Measurements from ENCODE around the gene SUSD1. TPM values are rescaled to one million over a fixed set of nuclear protein-coding genes. Genes with fewer than 3 reads are reported as not detected.

The SUSD1 gene
- total and polyA plus RNA-seq, 8 donors = 1.6 to 50.4 (median 21.1) TPM

DNA sequence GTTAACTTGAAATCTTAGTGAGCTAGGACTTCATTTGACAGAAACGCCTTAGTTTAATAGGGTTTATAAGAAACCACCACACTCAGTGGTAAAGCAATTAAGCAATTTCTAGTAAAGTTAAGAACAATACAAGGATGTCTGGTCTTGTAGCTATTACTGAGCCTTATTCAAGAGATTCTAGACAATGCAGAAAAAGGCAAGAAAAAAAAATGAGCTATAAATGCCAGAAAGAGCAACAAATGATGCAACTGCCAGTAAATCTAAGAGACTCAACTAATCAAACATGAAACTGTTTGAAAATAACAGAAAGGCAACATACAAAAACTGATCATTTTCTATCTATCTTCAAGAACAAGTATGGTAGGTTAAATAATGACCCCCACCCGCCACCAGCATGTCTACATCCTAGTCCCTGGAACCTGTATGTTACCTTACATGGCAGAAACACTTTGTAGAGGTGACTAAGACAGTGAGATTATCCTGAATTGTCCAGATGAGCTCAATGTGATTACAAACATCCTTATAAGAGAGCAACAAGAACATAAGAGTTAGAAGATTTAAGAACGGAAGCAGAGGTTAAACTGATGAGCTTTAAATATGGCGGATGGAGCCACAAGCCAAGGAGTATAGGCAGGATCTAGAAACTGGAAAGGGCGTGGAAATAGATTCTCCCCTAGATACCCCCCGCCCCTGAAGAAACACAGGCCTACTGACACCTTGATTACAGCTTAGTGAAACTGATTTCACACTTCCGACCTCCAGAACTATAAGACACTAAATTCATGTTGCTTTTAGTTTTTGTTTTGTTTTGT lies 93.0 kb downstream of the SUSD1 start:
- intact Hi-C loops (cut with DNase I; ENCODE audit: low total_unique reads) = no loop called here
- Histone ChIP-seq H3K27me3 (no peaks in the 10 kb centered on the region), H3K4me3 (no peak overlapping the region), H3K9me3 (no peaks in the 10 kb centered on the region), H3K27ac (no peak overlapping the region), H3K4me1 (peaks cover 0 to 16% (median 0%) of the 10 kb centered on the region in 4 donors), H3K36me3 (peaks cover 0 to 11% (median 2%) of the 10 kb centered on the region in 4 donors)
- TF ChIP-seq EP300 (IDR thresholded peaks at IDR 0.05) (no peak), POLR2A (IDR thresholded peaks at IDR 0.05) (no peak), POLR2AphosphoS5 (IDR thresholded peaks at IDR 0.05) (no peak)
- TF ChIP-seq, protein P1, sequence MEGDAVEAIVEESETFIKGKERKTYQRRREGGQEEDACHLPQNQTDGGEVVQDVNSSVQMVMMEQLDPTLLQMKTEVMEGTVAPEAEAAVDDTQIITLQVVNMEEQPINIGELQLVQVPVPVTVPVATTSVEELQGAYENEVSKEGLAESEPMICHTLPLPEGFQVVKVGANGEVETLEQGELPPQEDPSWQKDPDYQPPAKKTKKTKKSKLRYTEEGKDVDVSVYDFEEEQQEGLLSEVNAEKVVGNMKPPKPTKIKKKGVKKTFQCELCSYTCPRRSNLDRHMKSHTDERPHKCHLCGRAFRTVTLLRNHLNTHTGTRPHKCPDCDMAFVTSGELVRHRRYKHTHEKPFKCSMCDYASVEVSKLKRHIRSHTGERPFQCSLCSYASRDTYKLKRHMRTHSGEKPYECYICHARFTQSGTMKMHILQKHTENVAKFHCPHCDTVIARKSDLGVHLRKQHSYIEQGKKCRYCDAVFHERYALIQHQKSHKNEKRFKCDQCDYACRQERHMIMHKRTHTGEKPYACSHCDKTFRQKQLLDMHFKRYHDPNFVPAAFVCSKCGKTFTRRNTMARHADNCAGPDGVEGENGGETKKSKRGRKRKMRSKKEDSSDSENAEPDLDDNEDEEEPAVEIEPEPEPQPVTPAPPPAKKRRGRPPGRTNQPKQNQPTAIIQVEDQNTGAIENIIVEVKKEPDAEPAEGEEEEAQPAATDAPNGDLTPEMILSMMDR (IDR thresholded peaks at IDR 0.05) = no peak
- 61 to 86% (median 78%) methylated on average over 7 of the region's 7 CpGs for WGBS, 5 donors
- no peak for DNase-seq

DNA sequence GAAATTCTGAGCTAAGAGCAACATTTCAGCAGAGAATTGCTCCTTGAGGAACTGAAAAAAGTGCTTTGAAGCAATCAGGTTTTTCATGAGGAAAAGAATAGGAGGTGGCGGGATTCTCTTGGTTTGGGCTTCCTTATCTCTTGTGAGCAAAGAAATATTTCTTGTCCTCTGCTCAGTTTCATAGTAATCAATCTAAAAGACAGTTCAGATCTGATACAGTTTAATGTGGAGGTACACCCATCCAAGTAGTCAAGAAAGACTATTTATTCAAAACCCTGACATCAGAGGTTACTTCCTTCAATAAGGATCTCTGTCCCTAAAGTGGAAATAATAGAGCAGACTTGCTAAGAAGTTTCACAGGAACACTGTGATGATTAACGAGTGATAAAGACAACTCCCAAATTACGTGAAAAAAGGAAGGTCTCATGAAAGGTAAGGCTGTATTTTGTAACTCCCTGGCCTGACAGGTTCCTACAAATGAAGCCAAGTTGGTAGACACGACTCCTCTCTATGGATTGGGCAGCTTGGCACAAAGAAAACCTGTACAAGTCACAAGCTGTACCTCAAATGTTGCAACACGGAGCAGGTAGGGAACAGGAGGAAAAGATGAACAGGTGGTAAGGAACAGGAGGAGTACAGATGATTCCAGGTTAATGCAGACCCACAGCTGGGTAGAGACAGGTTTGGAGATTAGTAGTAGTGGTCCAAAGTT lies 94.1 kb downstream of the SUSD1 start:
- H3K4me3 ChIP-seq = no peak overlapping the region
- TF ChIP-seq POLR2A (IDR thresholded peaks at IDR 0.05) (no peak), POLR2AphosphoS5 (IDR thresholded peaks at IDR 0.05) (no peak), EP300 (IDR thresholded peaks at IDR 0.05) (no peak)
- TF ChIP-seq, protein P1 (IDR thresholded peaks at IDR 0.05) = no peak
- peaks cover 0 to 11% (median 2%) of the 10 kb centered on the region in 4 donors for H3K36me3 ChIP-seq
- peaks cover 0 to 25% (median 0%) of the 10 kb centered on the region in 4 donors for H3K4me1 ChIP-seq
- no peaks in the 10 kb centered on the region for H3K9me3 ChIP-seq
- no peak overlapping the region for H3K27ac ChIP-seq
- WGBS, 5 donors = 80 to 87% (median 84%) methylated on average over 5 of the region's 5 CpGs
- no peak for DNase-seq
- intact Hi-C loops (cut with DNase I; ENCODE audit: low total_unique reads) = no loop called here
- H3K27me3 ChIP-seq = no peaks in the 10 kb centered on the region

DNA sequence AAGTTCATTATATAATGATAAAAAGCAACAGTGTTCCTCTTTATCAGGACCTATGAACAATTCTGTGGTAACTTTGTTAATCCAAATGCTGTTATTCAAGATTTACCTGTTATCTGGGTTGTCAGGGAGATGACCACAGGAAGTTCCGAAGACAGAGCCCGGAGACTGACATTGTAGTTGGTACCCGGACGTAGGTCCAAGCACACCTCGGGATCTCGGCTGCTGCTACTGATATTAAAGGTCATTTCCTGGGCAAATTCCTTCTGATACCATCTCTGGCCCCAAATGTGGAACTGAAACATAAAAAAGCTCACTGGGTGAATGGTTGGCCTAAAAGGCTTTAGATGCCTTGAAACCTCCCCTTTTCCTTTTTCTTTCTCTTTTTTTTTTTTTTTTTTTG lies 96.7 kb downstream of the SUSD1 start:
- Histone ChIP-seq H3K9me3 (no peaks in the 10 kb centered on the region), H3K27ac (no peak overlapping the region), H3K27me3 (no peaks in the 10 kb centered on the region), H3K4me3 (no peak overlapping the region), H3K36me3 (peaks cover 0 to 4% (median 0%) of the 10 kb centered on the region in 4 donors), H3K4me1 (peaks cover 6 to 51% (median 14%) of the 10 kb centered on the region in 4 donors)
- 40 to 62% (median 55%) methylated on average over 6 of the region's 6 CpGs for WGBS, 5 donors
- TF ChIP-seq, protein P1 (IDR thresholded peaks at IDR 0.05) = no peak
- TF ChIP-seq POLR2A (IDR thresholded peaks at IDR 0.05) (no peak), EP300 (IDR thresholded peaks at IDR 0.05) (no peak), POLR2AphosphoS5 (IDR thresholded peaks at IDR 0.05) (no peak)
- no peak for DNase-seq
- intact Hi-C loops (cut with DNase I; ENCODE audit: low total_unique reads) = loop anchor here (5.0 kb wide), 1 partner anchor 321 kb away; no protein-coding TSS in a partner anchor

DNA sequence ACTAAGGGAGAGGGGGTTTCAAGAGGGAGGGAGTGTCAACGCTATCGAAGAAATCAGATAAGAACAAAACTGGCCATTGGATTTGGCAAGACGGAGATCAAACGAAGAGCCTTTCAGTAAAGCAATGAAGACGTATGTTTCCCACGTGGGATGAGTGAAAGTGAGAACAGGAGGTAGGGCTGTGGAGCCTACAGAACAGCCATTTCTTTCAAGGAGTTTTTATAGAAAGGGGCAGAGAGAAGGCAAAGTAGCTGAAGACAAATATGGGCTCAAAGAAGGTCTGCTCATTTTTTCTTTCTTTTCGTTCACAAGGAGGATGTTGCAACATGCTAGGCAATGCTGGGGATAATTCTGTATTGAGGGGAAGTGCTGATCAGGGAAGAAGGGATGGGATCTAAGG lies 98.3 kb downstream of the SUSD1 start:
- H3K9me3 ChIP-seq = no peaks in the 10 kb centered on the region
- no peak for TF ChIP-seq EP300 (IDR thresholded peaks at IDR 0.05)
- TF ChIP-seq, protein P1 (IDR thresholded peaks at IDR 0.05) = no peak
- TF ChIP-seq POLR2AphosphoS5 (IDR thresholded peaks at IDR 0.05) = no peak
- TF ChIP-seq POLR2A (IDR thresholded peaks at IDR 0.05) = no peak
- no peak overlapping the region for H3K27ac ChIP-seq
- intact Hi-C loops (cut with DNase I; ENCODE audit: low total_unique reads) = loop anchor here (5.0 kb wide), 1 partner anchor 320 kb away; no protein-coding TSS in a partner anchor
- H3K36me3 ChIP-seq = peaks cover 0 to 4% (median 0%) of the 10 kb centered on the region in 4 donors
- H3K4me3 ChIP-seq = no peak overlapping the region
- peaks cover 6 to 62% (median 22%) of the 10 kb centered on the region in 4 donors for H3K4me1 ChIP-seq
- H3K27me3 ChIP-seq = no peaks in the 10 kb centered on the region
- WGBS, 5 donors = 63 to 76% (median 71%) methylated on average over 7 of the region's 7 CpGs
- DNase-seq = no peak

Measured in stomach (tissue), 9 donors.